Panc1 (cell line): Measurements from ENCODE around the gene PLCD1.

ENCODE experiments used
- TF ChIP-seq, protein P1 (sequence below): fragments of 450-650 bp; IDR thresholded peaks from 2 replicates; pipeline ENCODE4 v1.5.1; 2017; ENCODE audit warnings: mild to moderate bottlenecking
- TF ChIP-seq, protein P2 (sequence below), 2 experiments: IDR thresholded peaks; 2 replicates each; pipeline ENCODE4 v1.6.1; 2011 to 2012; ENCODE audit warnings: low read depth in 2 of 2, control low read depth in 1 of 2, low read length in 1 of 2, mild to moderate bottlenecking in 1 of 2, moderate library complexity in 1 of 2; ENCODE audit not compliant: insufficient read depth in 1 of 2

DNA sequence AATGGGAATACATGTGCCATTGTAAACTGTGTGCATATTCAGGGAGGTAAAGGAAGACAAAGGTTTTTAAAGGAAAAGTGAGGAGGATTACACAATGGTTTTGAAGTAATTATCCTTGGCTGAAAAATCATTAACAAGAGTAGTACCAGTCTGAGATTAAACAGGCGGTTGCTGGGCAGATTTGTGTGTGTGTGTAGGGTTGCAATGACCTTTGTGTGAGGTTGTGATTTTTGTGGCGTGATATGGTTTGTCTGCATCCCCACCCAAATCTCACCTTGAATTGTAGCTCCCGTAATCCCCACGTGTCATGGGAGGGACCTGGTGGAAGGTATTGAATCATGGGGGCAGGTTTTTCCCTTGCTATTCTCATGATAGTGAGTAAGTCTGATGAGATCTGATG lies 16.6 kb upstream of the PLCD1 start:
- TF ChIP-seq, protein P1, sequence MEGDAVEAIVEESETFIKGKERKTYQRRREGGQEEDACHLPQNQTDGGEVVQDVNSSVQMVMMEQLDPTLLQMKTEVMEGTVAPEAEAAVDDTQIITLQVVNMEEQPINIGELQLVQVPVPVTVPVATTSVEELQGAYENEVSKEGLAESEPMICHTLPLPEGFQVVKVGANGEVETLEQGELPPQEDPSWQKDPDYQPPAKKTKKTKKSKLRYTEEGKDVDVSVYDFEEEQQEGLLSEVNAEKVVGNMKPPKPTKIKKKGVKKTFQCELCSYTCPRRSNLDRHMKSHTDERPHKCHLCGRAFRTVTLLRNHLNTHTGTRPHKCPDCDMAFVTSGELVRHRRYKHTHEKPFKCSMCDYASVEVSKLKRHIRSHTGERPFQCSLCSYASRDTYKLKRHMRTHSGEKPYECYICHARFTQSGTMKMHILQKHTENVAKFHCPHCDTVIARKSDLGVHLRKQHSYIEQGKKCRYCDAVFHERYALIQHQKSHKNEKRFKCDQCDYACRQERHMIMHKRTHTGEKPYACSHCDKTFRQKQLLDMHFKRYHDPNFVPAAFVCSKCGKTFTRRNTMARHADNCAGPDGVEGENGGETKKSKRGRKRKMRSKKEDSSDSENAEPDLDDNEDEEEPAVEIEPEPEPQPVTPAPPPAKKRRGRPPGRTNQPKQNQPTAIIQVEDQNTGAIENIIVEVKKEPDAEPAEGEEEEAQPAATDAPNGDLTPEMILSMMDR, result no peak
- TF ChIP-seq, protein P2, sequence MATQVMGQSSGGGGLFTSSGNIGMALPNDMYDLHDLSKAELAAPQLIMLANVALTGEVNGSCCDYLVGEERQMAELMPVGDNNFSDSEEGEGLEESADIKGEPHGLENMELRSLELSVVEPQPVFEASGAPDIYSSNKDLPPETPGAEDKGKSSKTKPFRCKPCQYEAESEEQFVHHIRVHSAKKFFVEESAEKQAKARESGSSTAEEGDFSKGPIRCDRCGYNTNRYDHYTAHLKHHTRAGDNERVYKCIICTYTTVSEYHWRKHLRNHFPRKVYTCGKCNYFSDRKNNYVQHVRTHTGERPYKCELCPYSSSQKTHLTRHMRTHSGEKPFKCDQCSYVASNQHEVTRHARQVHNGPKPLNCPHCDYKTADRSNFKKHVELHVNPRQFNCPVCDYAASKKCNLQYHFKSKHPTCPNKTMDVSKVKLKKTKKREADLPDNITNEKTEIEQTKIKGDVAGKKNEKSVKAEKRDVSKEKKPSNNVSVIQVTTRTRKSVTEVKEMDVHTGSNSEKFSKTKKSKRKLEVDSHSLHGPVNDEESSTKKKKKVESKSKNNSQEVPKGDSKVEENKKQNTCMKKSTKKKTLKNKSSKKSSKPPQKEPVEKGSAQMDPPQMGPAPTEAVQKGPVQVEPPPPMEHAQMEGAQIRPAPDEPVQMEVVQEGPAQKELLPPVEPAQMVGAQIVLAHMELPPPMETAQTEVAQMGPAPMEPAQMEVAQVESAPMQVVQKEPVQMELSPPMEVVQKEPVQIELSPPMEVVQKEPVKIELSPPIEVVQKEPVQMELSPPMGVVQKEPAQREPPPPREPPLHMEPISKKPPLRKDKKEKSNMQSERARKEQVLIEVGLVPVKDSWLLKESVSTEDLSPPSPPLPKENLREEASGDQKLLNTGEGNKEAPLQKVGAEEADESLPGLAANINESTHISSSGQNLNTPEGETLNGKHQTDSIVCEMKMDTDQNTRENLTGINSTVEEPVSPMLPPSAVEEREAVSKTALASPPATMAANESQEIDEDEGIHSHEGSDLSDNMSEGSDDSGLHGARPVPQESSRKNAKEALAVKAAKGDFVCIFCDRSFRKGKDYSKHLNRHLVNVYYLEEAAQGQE (IDR thresholded peaks at IDR 0.05; ENCODE audit: insufficient read depth in 1 of 2, low read depth in 2 of 2, low read length in 1 of 2), result no peak
